Endothelial cell of umbilical vein (primary cell): ENCODE measurements around the gene RASL11A. TPM values are rescaled to one million over a fixed set of nuclear protein-coding genes. Genes with fewer than 3 reads are reported as not detected.
"Not testable (repeated sequence)": the region's sequence is repeated elsewhere in the genome, so short reads cannot be mapped to it uniquely, and the experiment has no call there.

Source experiments
- BruUV-seq: library from RNA; stranded (reverse); fragments of 400-500 nt; replicated peaks from 2 replicates; lab custom pipeline; 2021; lab: Mats Ljungman, UMichigan
- CTCF ChIA-PET: fragments of 300-600, 350-600 bp; sonication (Branson Sonifier 250); formaldehyde crosslinking; loops from one replicate; lab custom pipeline; 2021; ENCODE audit warnings: antibody characterized with exemption, inconsistent platforms; lab: Charles Lee
- POLR2A ChIA-PET: fragments of 300-600, 350-600 bp; sonication (Branson Sonifier 250); formaldehyde crosslinking; loops from one replicate; lab custom pipeline; 2021; ENCODE audit warnings: antibody characterized with exemption, inconsistent platforms; lab: Charles Lee
- DNase-seq: peaks from one replicate; pipeline ENCODE4 v3.0.0-alpha.2; 2011; ENCODE audit warnings: low read depth, low spot score
- FAIRE-seq: peaks from 2 replicates; lab custom pipeline; 2011; peaks lifted over from hg19 to GRCh38; lab: Jason Lieb, UNC
- H2AFZ ChIP-seq: 2 replicates; pipeline ENCODE4 v1.6.0; 2012; ENCODE audit warnings: low read depth, low read length, control low read depth, inconsistent platforms
- H3K27ac ChIP-seq: 2 replicates; pipeline ENCODE4 v1.5.1; 2011; ENCODE audit warnings: low read depth, mild to moderate bottlenecking, control low read depth, low read length, moderate library complexity; ENCODE audit not compliant: insufficient read depth
- H3K27me3 ChIP-seq, 2 experiments: 2 replicates each; pipeline versions ENCODE4 v1.6.0 to v1.6.1; 2011; ENCODE audit warnings: low read length in 2 of 2, mixed read lengths in 1 of 2; ENCODE audit not compliant: control insufficient read depth in 2 of 2, insufficient read depth in 2 of 2
- H3K36me3 ChIP-seq, 2 experiments: 2 replicates in 1 of 2; 3 replicates in 1 of 2; pipeline ENCODE4 v1.5.1; 2011; ENCODE audit warnings: low read length in 2 of 2, mild to moderate bottlenecking in 1 of 2, moderate library complexity in 1 of 2; ENCODE audit not compliant: control insufficient read depth in 2 of 2, insufficient read depth in 2 of 2; ENCODE audit errors: extremely low read depth in 1 of 2
- H3K4me1 ChIP-seq: 3 replicates; pipeline ENCODE4 v1.5.1; 2011; ENCODE audit warnings: mild to moderate bottlenecking, low read length; ENCODE audit not compliant: control insufficient read depth, insufficient read depth; ENCODE audit errors: extremely low read depth
- H3K4me2 ChIP-seq: 2 replicates; pipeline ENCODE4 v1.6.1; 2011; ENCODE audit warnings: low read length, control low read depth, mixed read lengths; ENCODE audit not compliant: insufficient read depth
- H3K4me3 ChIP-seq, 3 experiments: fragments of 200-600 bp in 1 of 3; sonication (generic), shearing (Covaris generic) in 1 of 3; replicated peaks in 1 of 3; 2 replicates each; pipeline ENCODE4 v1.5.1; 2011 to 2016; ENCODE audit warnings: control low read depth in 3 of 3, low read length in 3 of 3, mild to moderate bottlenecking in 2 of 3, inconsistent platforms in 1 of 3, low read depth in 1 of 3, moderate library complexity in 1 of 3; ENCODE audit not compliant: insufficient read depth in 1 of 3
- H3K79me2 ChIP-seq: 2 replicates; pipeline ENCODE4 v1.6.0; 2012; ENCODE audit warnings: low read length, inconsistent platforms; ENCODE audit not compliant: control insufficient read depth, insufficient read depth
- H3K9ac ChIP-seq: replicated peaks from 2 replicates; pipeline ENCODE3; 2011; ENCODE audit warnings: low read length, control low read depth; ENCODE audit not compliant: insufficient read depth; ENCODE audit errors: extremely low read depth
- H3K9me1 ChIP-seq: replicated peaks from 3 replicates; pipeline ENCODE4 v1.6.0; 2011; ENCODE audit warnings: mild to moderate bottlenecking, low read length; ENCODE audit not compliant: control insufficient read depth, insufficient read depth; ENCODE audit errors: extremely low read depth
- H3K9me3 ChIP-seq: replicated peaks from 2 replicates; pipeline ENCODE4 v1.5.1; 2012; ENCODE audit warnings: low read length, inconsistent platforms; ENCODE audit not compliant: control insufficient read depth, insufficient read depth
- H4K20me1 ChIP-seq: replicated peaks from 2 replicates; pipeline ENCODE3; 2011; ENCODE audit warnings: mild to moderate bottlenecking, low read length; ENCODE audit not compliant: control insufficient read depth, insufficient read depth; ENCODE audit errors: extremely low read depth
- CTCF ChIP-seq, 2 donors: IDR thresholded peaks; 1 replicate in 1 of 2; 2 replicates in 1 of 2; pipeline ENCODE4 v1.5.1; 2011; ENCODE audit warnings: low read length in 2 of 2, mild to moderate bottlenecking in 2 of 2, moderate library complexity in 2 of 2, control low read depth in 1 of 2, inconsistent platforms in 1 of 2, low read depth in 1 of 2; ENCODE audit not compliant: insufficient read depth in 1 of 2; ENCODE audit errors: extremely low read depth in 1 of 2
- EZH2 ChIP-seq: IDR thresholded peaks from 2 replicates; pipeline ENCODE4 v1.6.1; 2012; ENCODE audit warnings: borderline replicate concordance, low read depth, mild to moderate bottlenecking, moderate library complexity, low read length, inconsistent platforms; ENCODE audit not compliant: severe bottlenecking
- FOS ChIP-seq: IDR thresholded peaks from 2 replicates; pipeline ENCODE4 v1.6.1; 2011; ENCODE audit warnings: mild to moderate bottlenecking, low read length, moderate library complexity, borderline replicate concordance; ENCODE audit not compliant: insufficient read depth
- GATA2 ChIP-seq: IDR thresholded peaks from 2 replicates; pipeline ENCODE4 v1.7.0; 2011; ENCODE audit warnings: low read depth, mild to moderate bottlenecking, moderate library complexity, mixed read lengths, low read length; ENCODE audit not compliant: insufficient read length, insufficient read depth
- JUN ChIP-seq: IDR thresholded peaks from 2 replicates; pipeline ENCODE4 v1.6.1; 2011; ENCODE audit warnings: borderline replicate concordance, low read depth; ENCODE audit not compliant: insufficient read length, insufficient read depth
- MAX ChIP-seq: IDR thresholded peaks from 2 replicates; pipeline ENCODE4 v1.6.1; 2011; ENCODE audit not compliant: insufficient read depth, insufficient read length
- MYC ChIP-seq: IDR thresholded peaks from one replicate; pipeline ENCODE4 v1.6.1; 2011; ENCODE audit warnings: mild to moderate bottlenecking, low read depth, low read length
- POLR2A ChIP-seq: IDR thresholded peaks from 2 replicates; pipeline ENCODE4 v1.6.1; 2012; ENCODE audit warnings: low read depth, mild to moderate bottlenecking, control low read depth, low read length
- POLR2AphosphoS5 ChIP-seq: IDR thresholded peaks from 2 replicates; pipeline ENCODE4 v1.6.1; 2012; ENCODE audit warnings: low read depth, mild to moderate bottlenecking, control low read depth, low read length, moderate library complexity; ENCODE audit not compliant: insufficient read depth
- dilution Hi-C: fragments of 300-500 bp; cut with MboI; formaldehyde crosslinking; loops from one replicate; pipeline ENCODE4 v1.15.0; 2019; ENCODE audit warnings: low sequenced_read_pairs; ENCODE audit not compliant: extremely low pct_ligation_motif_present
- intact Hi-C: fragments of 100-400 bp; cut with micrococcal nuclease; formaldehyde crosslinking; loops from one replicate; pipeline ENCODE4 v1.10.0; 2022
- polyA plus RNA-seq, 4 experiments: library from polyadenylated mRNA; depleted of rRNA in 3 of 4; stranded (reverse) in 3 of 4; unstranded in 1 of 4; fragments of >200 nt; gene quantifications; 2 replicates each; pipeline versions ENCODE4 v1.2.1 to v1.2.3, GENCODE V29; 2011 to 2012; ENCODE audit warnings: missing spikeins in 1 of 4
- total RNA-seq: library from RNA; stranded (reverse); gene quantifications from 2 replicates; pipeline ENCODE4 v1.2.3, GENCODE V29; 2021

Gene RASL11A
- total and polyA plus RNA-seq, 2 donors (not counting 3 experiments of a cell fraction or from before 2014, with no cell fraction given) = 1.2 to 1.3 TPM

- no peak overlapping the region for H3K4me2 ChIP-seq
- POLR2A ChIA-PET = interaction anchor here (0.6 kb wide), 1 partner anchor 49 kb away, joined by 3 read pairs; no protein-coding TSS in a partner anchor
- no peak overlapping the region for H2AFZ ChIP-seq
- H4K20me1 ChIP-seq = no peaks in the 10 kb centered on the region
- peaks cover 11 to 12% of the 10 kb centered on the region in 2 experiments for H3K27me3 ChIP-seq
- no peak overlapping the region for H3K9ac ChIP-seq
- no peak for DNase-seq
- H3K4me1 ChIP-seq = no peaks in the 10 kb centered on the region
- no peaks in the 10 kb centered on the region for H3K9me3 ChIP-seq
- no peak overlapping the region for H3K4me3 ChIP-seq
- no peaks in the 10 kb centered on the region for H3K79me2 ChIP-seq
- CTCF ChIA-PET = interaction anchor here (0.9 to 1.3 kb wide), 2 partner anchors 17 to 311 kb away, joined by 3 to 4 read pairs; no protein-coding TSS in a partner anchor
- H3K36me3 ChIP-seq = no peaks in the 10 kb centered on the region
- no TSS peak for BruUV-seq
- no peak for TF ChIP-seq MYC
- TF ChIP-seq EZH2 = no peak
- H3K9me1 ChIP-seq = no peaks in the 10 kb centered on the region
- H3K27ac ChIP-seq = no peak overlapping the region
- no peak for FAIRE-seq
- dilution Hi-C loops (no loop called here), intact Hi-C loops (no loop called here)
These were observed 25.9 kb downstream of the RASL11A start for GRCh38 chr13:27296496-27296895.

GRCh38 chr13:27298849-27299248 is 28.2 kb downstream of the RASL11A start:
- no peaks in the 10 kb centered on the region for H3K9me3 ChIP-seq
- no TSS peak for BruUV-seq
- no peaks in the 10 kb centered on the region for H3K79me2 ChIP-seq
- intact Hi-C loops (no loop called here), dilution Hi-C loops (no loop called here)
- TF ChIP-seq MAX (no peak), EZH2 (no peak), MYC (no peak), JUN (no peak), CTCF (IDR thresholded peaks at IDR 0.05; ENCODE audit: extremely low read depth in 1 of 2, insufficient read depth in 1 of 2, low read depth in 1 of 2, low read length in 2 of 2) (no peak), GATA2 (no peak), FOS (no peak), POLR2A (no peak), POLR2AphosphoS5 (no peak)
- POLR2A ChIA-PET = no interaction called here
- no peak overlapping the region for H3K4me2 ChIP-seq
- H3K9me1 ChIP-seq = no peaks in the 10 kb centered on the region
- no peaks in the 10 kb centered on the region for H4K20me1 ChIP-seq
- FAIRE-seq = no peak
- H3K4me1 ChIP-seq = no peaks in the 10 kb centered on the region
- no peak overlapping the region for H2AFZ ChIP-seq
- H3K36me3 ChIP-seq = no peaks in the 10 kb centered on the region
- no peak overlapping the region for H3K27ac ChIP-seq
- no peak overlapping the region for H3K4me3 ChIP-seq
- CTCF ChIA-PET = interaction anchor here (1.0 kb wide), 1 partner anchor 15 kb away, joined by 4 read pairs; no protein-coding TSS in a partner anchor
- no peak for DNase-seq
- peaks cover 6 to 13% of the 10 kb centered on the region in 2 experiments for H3K27me3 ChIP-seq
- no peak overlapping the region for H3K9ac ChIP-seq

- H3K79me2 ChIP-seq, H4K20me1 ChIP-seq, FAIRE-seq, POLR2A ChIA-PET, BruUV-seq, H3K27ac ChIP-seq, H3K4me1 ChIP-seq, dilution Hi-C loops, H3K9ac ChIP-seq, H2AFZ ChIP-seq, H3K9me3 ChIP-seq, intact Hi-C loops, DNase-seq, H3K9me1 ChIP-seq, H3K4me2 ChIP-seq, H3K36me3 ChIP-seq, H3K4me3 ChIP-seq: not testable (repeated sequence)
- CTCF ChIA-PET = interaction anchor here (1.2 to 1.3 kb wide), 2 partner anchors 10 to 15 kb away, joined by 3 to 4 read pairs; no protein-coding TSS in a partner anchor
- peaks cover 6 to 11% of the 10 kb centered on the region in 2 experiments for H3K27me3 ChIP-seq
These were observed 29.8 kb downstream of the RASL11A start for GRCh38 chr13:27300406-27300805.
